Measurements from ENCODE around the gene ERVFRD-1. TPM values are rescaled to one million over a fixed set of nuclear protein-coding genes. Genes with fewer than 3 reads are reported as not detected.
"Not testable (repeated sequence)": the region's sequence is repeated elsewhere in the genome, so short reads cannot be mapped to it uniquely, and the experiment has no call there.

ERVFRD-1 gene
- total and polyA plus RNA-seq, 4 experiments from 2014 or later: 0.05 to 0.29 TPM; not detected in 2

DNA sequence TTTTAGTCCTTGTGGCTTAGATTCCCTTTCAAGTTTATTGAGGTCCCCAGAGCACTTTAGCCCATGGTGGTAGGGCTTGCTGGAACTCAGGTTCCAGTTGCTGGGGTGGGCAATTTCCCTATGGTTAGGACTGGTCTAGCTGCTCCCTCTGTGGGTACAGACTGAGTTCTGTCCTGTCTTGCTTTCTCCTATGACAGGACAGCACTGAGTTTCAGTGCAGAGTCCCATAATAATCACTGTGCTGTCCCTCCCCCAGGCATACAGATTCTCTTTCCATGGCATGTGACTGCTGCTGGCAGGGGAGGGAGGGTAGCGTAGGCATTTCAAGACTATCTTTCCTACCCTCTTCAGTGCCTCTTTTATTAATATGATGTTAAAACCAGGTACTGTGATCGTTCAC lies 17.1 kb upstream of the ERVFRD-1 start:
- intact Hi-C loops (cut with micrococcal nuclease): no loop called here
- Mint-ChIP-seq H3K36me3 (peaks cover 5 to 25% of the 10 kb centered on the region in 2 donors), H3K4me1 (peaks cover 15 to 33% (median 18%) of the 10 kb centered on the region in 4 donors), H3K9me3 (no peaks in the 10 kb centered on the region), H3K27me3 (no peaks in the 10 kb centered on the region), H3K4me3 (no peak overlapping the region), H3K27ac (no peak overlapping the region)
- ChIA-PET POLR2A (ENCODE audit: partially characterized antibody) (no interaction called here), CTCF (ENCODE audit: partially characterized antibody) (no interaction called here)
- no peak overlapping the region for H3K27ac ChIP-seq (ENCODE audit: low read depth, low read length)
- H3K9me3 ChIP-seq (ENCODE audit: control insufficient read depth in 1 of 2, low read length in 2 of 2): no peaks in the 10 kb centered on the region
- no peak overlapping the region for H3K4me3 ChIP-seq (ENCODE audit: low read length in 2 of 2)
- H3K36me3 ChIP-seq (ENCODE audit: insufficient read depth, low read length): no peaks in the 10 kb centered on the region
- H3K27me3 ChIP-seq (ENCODE audit: insufficient read depth, low read length): no peaks in the 10 kb centered on the region
- no peak for DNase-seq
- H3K4me1 ChIP-seq (ENCODE audit: insufficient read depth, low read length): no peaks in the 10 kb centered on the region

DNA sequence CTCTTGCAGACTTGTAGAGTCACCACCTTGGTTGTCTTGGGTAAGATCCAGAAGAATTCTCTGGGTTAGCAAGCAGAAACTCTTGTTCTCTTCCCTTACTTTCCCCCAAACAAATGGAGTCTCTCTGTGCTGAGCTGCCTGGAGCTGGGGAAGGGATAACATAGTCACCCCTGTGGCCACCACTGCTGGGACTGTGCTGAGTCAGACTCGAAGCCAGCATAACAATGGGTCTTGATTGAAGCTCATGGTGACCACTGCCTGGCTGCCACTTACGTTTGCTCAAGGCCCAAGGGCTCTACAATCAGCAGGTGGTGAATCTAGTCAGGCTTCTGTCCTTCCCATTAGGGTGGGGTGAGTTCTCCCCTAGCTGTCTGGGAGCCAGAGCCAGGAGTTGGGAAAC lies 15.4 kb upstream of the ERVFRD-1 start:
- Histone ChIP-seq H3K9me3 (ENCODE audit: control insufficient read depth in 1 of 2, low read length in 2 of 2) (no peaks in the 10 kb centered on the region), H3K4me1 (ENCODE audit: insufficient read depth, low read length) (no peaks in the 10 kb centered on the region), H3K4me3 (ENCODE audit: low read length in 2 of 2) (no peak overlapping the region), H3K36me3 (ENCODE audit: insufficient read depth, low read length) (no peaks in the 10 kb centered on the region), H3K27ac (ENCODE audit: low read depth, low read length) (no peak overlapping the region), H3K27me3 (ENCODE audit: insufficient read depth, low read length) (no peaks in the 10 kb centered on the region)
- Mint-ChIP-seq H3K4me1 (peaks cover 15 to 38% (median 19%) of the 10 kb centered on the region in 4 donors), H3K9me3 (no peaks in the 10 kb centered on the region), H3K27ac (no peak overlapping the region), H3K36me3 (peaks cover 5 to 25% of the 10 kb centered on the region in 2 donors), H3K27me3 (no peaks in the 10 kb centered on the region), H3K4me3 (no peak overlapping the region)
- intact Hi-C loops (cut with micrococcal nuclease): no loop called here
- ChIA-PET CTCF (ENCODE audit: partially characterized antibody) (no interaction called here), POLR2A (ENCODE audit: partially characterized antibody) (no interaction called here)
- DNase-seq: no peak

DNA sequence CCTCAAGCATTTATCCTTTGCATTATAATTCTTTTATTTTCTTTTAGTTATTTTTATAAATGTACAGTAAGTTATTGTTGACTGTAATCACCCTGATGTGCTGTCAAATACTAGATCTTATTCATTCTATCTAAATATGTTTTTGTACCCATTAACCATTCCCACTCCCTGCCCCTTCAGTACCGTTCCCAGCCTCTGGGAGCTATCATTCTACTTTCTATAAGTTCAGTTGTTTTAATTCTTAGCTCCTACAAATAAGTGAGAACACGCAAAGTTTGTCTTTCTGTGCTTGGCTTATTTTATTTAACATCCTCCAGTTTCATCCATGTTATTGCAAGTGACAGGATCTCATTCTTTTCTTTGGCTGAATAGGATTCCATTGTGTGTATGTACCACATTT lies 12.5 kb upstream of the ERVFRD-1 start:
- ChIA-PET CTCF (ENCODE audit: partially characterized antibody) (no interaction called here), POLR2A (ENCODE audit: partially characterized antibody) (interaction anchor here (1.0 kb wide), 1 partner anchor 17 kb away, joined by 3 read pairs; no protein-coding TSS in a partner anchor)
- no peaks in the 10 kb centered on the region for H3K9me3 Mint-ChIP-seq
- peak overlapping the region in 1 of 8 donors; percentile 24 for H3K4me3 Mint-ChIP-seq
- H3K36me3 ChIP-seq (ENCODE audit: insufficient read depth, low read length): no peaks in the 10 kb centered on the region
- H3K9me3 ChIP-seq (ENCODE audit: control insufficient read depth in 1 of 2, low read length in 2 of 2): no peaks in the 10 kb centered on the region
- intact Hi-C loops (cut with micrococcal nuclease): no loop called here
- no peak overlapping the region for H3K4me3 ChIP-seq (ENCODE audit: low read length in 2 of 2)
- no peak overlapping the region for H3K27ac ChIP-seq (ENCODE audit: low read depth, low read length)
- peaks cover 5 to 24% of the 10 kb centered on the region in 2 donors for H3K36me3 Mint-ChIP-seq
- no peaks in the 10 kb centered on the region for H3K27me3 Mint-ChIP-seq
- no peak for DNase-seq
- no peak overlapping the region for H3K27ac Mint-ChIP-seq
- H3K4me1 ChIP-seq (ENCODE audit: insufficient read depth, low read length): no peaks in the 10 kb centered on the region
- H3K4me1 Mint-ChIP-seq: peaks cover 18 to 45% (median 22%) of the 10 kb centered on the region in 4 donors
- H3K27me3 ChIP-seq (ENCODE audit: insufficient read depth, low read length): no peaks in the 10 kb centered on the region

DNA sequence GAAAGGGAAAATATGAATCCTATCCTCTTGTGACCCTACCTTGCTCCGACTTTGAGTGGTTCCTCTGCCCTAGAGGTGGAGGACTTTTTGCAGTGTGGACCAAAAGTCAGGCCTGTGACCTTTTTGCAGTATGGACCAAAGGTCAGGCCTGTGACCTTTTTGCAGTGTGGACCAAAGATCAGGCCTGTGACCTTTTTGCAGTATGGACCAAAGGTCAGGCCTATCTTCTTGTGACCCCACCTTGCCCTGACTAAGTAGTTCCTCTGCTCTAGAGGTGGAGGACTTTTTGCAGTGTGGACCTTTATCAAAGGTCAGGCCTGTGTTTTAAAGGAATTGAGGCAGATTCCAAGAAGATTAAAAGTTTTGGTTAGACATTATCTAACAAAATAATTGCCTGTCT lies 10.9 kb upstream of the ERVFRD-1 start:
- H3K4me3 Mint-ChIP-seq: no peak overlapping the region
- POLR2A ChIA-PET (ENCODE audit: partially characterized antibody): no interaction called here
- H3K27ac ChIP-seq (ENCODE audit: low read depth, low read length): no peak overlapping the region

DNA sequence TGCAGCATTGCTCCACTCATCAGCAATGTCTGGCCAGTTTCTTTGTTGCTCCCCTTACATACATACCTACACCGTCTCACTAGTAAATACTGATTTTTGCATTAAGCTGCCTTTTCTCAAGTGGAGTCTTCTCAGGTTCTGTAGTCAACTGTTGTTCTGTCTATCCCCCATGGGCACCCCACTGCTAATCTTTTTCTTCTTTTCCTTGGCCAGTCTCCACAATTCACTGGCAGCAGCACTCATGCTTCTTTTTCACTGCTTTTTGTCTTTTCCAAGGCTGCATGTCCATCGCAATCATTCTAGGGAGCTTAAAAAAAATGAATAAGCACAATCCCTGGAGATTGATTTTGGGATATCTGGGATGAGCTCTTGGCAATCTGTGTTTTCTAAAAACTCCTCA lies 10.3 kb upstream of the ERVFRD-1 start:
- POLR2A ChIA-PET (ENCODE audit: partially characterized antibody): no interaction called here
- Mint-ChIP-seq H3K9me3 (no peaks in the 10 kb centered on the region), H3K36me3 (peaks cover 2 to 15% of the 10 kb centered on the region in 2 donors), H3K4me3 (no peak overlapping the region), H3K27me3 (no peaks in the 10 kb centered on the region), H3K27ac (no peak overlapping the region), H3K4me1 (peaks cover 18 to 54% (median 22%) of the 10 kb centered on the region in 4 donors)
- CTCF ChIA-PET (ENCODE audit: partially characterized antibody): no interaction called here
- no peak for DNase-seq
- no peaks in the 10 kb centered on the region for H3K4me1 ChIP-seq (ENCODE audit: insufficient read depth, low read length)
- intact Hi-C loops (cut with micrococcal nuclease): no loop called here
- no peak overlapping the region for H3K4me3 ChIP-seq (ENCODE audit: low read length in 2 of 2)
- no peaks in the 10 kb centered on the region for H3K36me3 ChIP-seq (ENCODE audit: insufficient read depth, low read length)
- no peaks in the 10 kb centered on the region for H3K9me3 ChIP-seq (ENCODE audit: control insufficient read depth in 1 of 2, low read length in 2 of 2)
- H3K27me3 ChIP-seq (ENCODE audit: insufficient read depth, low read length): no peaks in the 10 kb centered on the region
- no peak overlapping the region for H3K27ac ChIP-seq (ENCODE audit: low read depth, low read length)

More for the DNA sequence above, 10.9 kb upstream of the ERVFRD-1 start:
- Histone ChIP-seq H3K9me3 (ENCODE audit: control insufficient read depth in 1 of 2, low read length in 2 of 2) (no peaks in the 10 kb centered on the region), H3K36me3 (ENCODE audit: insufficient read depth, low read length) (no peaks in the 10 kb centered on the region), H3K4me3 (ENCODE audit: low read length in 2 of 2) (no peak overlapping the region), H3K27me3 (ENCODE audit: insufficient read depth, low read length) (no peaks in the 10 kb centered on the region), H3K4me1 (ENCODE audit: insufficient read depth, low read length) (no peaks in the 10 kb centered on the region)
- Mint-ChIP-seq H3K9me3 (no peaks in the 10 kb centered on the region), H3K4me1 (peaks cover 20 to 54% (median 23%) of the 10 kb centered on the region in 4 donors), H3K36me3 (peaks cover 3 to 20% of the 10 kb centered on the region in 2 donors), H3K27me3 (no peaks in the 10 kb centered on the region), H3K27ac (no peak overlapping the region)
- CTCF ChIA-PET (ENCODE audit: partially characterized antibody): interaction anchor here (1.2 kb wide), 1 partner anchor 21 kb away, joined by 4 read pairs; no protein-coding TSS in a partner anchor
- DNase-seq: no peak
- intact Hi-C loops (cut with micrococcal nuclease): no loop called here

DNA sequence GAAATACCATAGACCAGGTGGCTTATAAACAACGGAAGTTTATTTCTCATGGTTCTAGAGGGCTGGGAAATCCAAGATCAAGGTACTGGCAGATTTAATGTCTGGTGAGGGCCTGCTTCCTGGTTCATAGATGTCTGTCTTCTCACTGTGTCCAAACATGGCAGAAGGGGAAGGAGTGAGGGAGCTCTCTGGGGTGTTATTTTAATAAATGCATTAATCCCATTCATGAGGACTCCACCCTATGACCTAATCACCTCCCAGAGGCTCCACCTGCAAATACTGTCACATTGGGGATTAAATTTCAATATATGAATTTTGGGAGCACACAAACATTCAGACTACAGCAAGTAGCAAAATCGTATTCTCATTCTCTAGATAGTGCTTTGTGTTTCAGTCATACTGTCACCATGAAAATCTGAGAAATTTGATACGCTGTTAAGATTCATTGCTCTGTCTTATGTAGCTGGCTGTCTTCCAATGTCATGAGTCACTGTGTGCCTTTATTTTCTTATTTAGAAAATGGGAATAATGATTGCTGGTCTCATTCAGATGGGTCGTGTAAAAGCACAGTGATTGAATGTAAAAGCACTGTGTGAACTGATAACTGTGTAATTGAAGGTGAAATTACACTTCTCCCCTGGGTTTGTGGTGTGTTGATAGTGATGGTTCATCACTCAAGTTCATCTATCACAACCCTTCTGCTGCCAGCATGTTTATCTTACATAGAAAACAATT lies 8.9 kb upstream of the ERVFRD-1 start:
- Histone ChIP-seq H3K27ac (ENCODE audit: low read depth, low read length) (no peak overlapping the region), H3K36me3 (ENCODE audit: insufficient read depth, low read length) (no peaks in the 10 kb centered on the region), H3K4me1 (ENCODE audit: insufficient read depth, low read length) (no peaks in the 10 kb centered on the region), H3K27me3 (ENCODE audit: insufficient read depth, low read length) (no peaks in the 10 kb centered on the region), H3K4me3 (ENCODE audit: low read length in 2 of 2) (no peak overlapping the region), H3K9me3 (ENCODE audit: control insufficient read depth in 1 of 2, low read length in 2 of 2) (no peaks in the 10 kb centered on the region)
- DNase-seq: no peak
- H3K9me3 Mint-ChIP-seq: no peaks in the 10 kb centered on the region
- ChIA-PET POLR2A (ENCODE audit: partially characterized antibody) (no interaction called here), CTCF (ENCODE audit: partially characterized antibody) (no interaction called here)
- H3K36me3 Mint-ChIP-seq: peaks cover 0 to 3% of the 10 kb centered on the region in 2 donors
- no peak overlapping the region for H3K27ac Mint-ChIP-seq
- no peaks in the 10 kb centered on the region for H3K27me3 Mint-ChIP-seq
- peaks cover 18 to 50% (median 23%) of the 10 kb centered on the region in 4 donors for H3K4me1 Mint-ChIP-seq
- H3K4me3 Mint-ChIP-seq: no peak overlapping the region
- intact Hi-C loops (cut with micrococcal nuclease): no loop called here

DNA sequence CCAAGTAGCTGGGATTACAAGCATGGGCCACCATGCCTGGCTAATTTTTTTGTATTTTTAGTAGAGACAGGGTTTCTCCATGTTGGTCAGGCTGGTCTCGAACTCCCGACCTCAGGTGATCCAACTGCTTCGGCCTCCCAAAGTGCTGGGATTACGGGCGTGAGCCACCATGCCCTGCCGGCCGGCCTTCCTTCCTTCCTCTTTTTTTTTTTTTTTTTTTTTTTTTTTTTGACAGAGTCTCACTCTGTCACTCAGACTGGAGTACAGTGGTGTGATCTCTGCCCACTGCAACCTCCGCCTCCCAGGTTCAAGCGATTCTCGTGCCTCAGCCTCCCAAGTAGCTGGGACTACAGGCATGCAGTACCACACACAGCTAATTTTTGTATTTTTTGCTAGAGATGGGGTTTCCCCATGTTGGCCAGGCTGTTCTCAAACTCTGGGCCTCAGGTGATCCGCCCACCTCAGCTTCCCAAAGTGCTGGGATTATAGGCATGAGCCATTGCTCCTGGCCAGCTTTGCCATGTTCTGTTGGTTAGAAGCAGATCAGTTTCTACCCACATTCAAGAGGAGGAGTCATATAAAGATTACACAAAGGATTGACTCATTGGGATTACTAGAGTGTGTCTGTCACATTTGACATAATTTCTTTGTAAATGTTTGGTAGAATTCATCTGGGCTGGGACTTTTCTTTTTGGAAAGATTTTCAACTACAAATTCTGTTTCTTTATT lies 4.4 kb upstream of the ERVFRD-1 start:
- H3K9me3 ChIP-seq (ENCODE audit: control insufficient read depth in 1 of 2, low read length in 2 of 2); POLR2A ChIA-PET (ENCODE audit: partially characterized antibody); H3K27me3 Mint-ChIP-seq; DNase-seq; H3K36me3 Mint-ChIP-seq; H3K9me3 Mint-ChIP-seq; H3K4me3 Mint-ChIP-seq; H3K4me3 ChIP-seq (ENCODE audit: low read length in 2 of 2); H3K27ac ChIP-seq (ENCODE audit: low read depth, low read length); H3K27me3 ChIP-seq (ENCODE audit: insufficient read depth, low read length); CTCF ChIA-PET (ENCODE audit: partially characterized antibody); intact Hi-C loops (cut with micrococcal nuclease); H3K27ac Mint-ChIP-seq; H3K36me3 ChIP-seq (ENCODE audit: insufficient read depth, low read length): not testable (repeated sequence)
- H3K4me1 Mint-ChIP-seq: peaks cover 24 to 42% (median 26%) of the 10 kb centered on the region in 4 donors
- peaks cover 12% of the 10 kb centered on the region for H3K4me1 ChIP-seq (ENCODE audit: insufficient read depth, low read length)

All from CD4-positive, alpha-beta memory T cell (primary cell).